HUES48 (cell line): ENCODE results near the gene EDN3.

Experiments used
- H3K27ac ChIP-seq: one replicate; pipeline ENCODE4 v1.7.0; 2013; ENCODE audit warnings: low read depth, low read length, inconsistent platforms
- H3K27me3 ChIP-seq: 2 replicates; pipeline ENCODE4 v1.6.1; 2013; ENCODE audit warnings: mild to moderate bottlenecking, low read length; ENCODE audit not compliant: control insufficient read depth, insufficient read depth
- H3K36me3 ChIP-seq: 2 replicates; pipeline ENCODE4 v1.6.1; 2013; ENCODE audit warnings: low read length; ENCODE audit not compliant: control insufficient read depth, insufficient read depth
- H3K4me1 ChIP-seq: 2 replicates; pipeline ENCODE4 v1.6.1; 2013; ENCODE audit warnings: mild to moderate bottlenecking, low read length; ENCODE audit not compliant: control insufficient read depth, insufficient read depth
- H3K4me3 ChIP-seq: 2 replicates; pipeline ENCODE4 v1.5.1; 2013; ENCODE audit warnings: mild to moderate bottlenecking, low read depth, low read length
- H3K9ac ChIP-seq: 2 replicates; pipeline ENCODE4 v1.6.1; 2013; ENCODE audit warnings: mild to moderate bottlenecking, low read depth, low read length, moderate library complexity
- H3K9me3 ChIP-seq: 2 replicates; pipeline ENCODE4 v1.6.1; 2013; ENCODE audit warnings: low read length; ENCODE audit not compliant: control insufficient read depth, insufficient read depth

The EDN3 gene

GRCh38 chr20:59276938-59277337, 23.5 kb upstream of the EDN3 start:
- H3K36me3 ChIP-seq, result no peaks in the 10 kb centered on the region
- H3K9ac ChIP-seq, result no peak overlapping the region
- no peak overlapping the region for H3K4me3 ChIP-seq
- 0 out of 2 replicates have a peak, but pooled peaks cover 3% of the 10 kb centered on the region for H3K27me3 ChIP-seq
- no peak overlapping the region for H3K27ac ChIP-seq
- H3K4me1 ChIP-seq, result no peaks in the 10 kb centered on the region
- no peaks in the 10 kb centered on the region for H3K9me3 ChIP-seq

GRCh38 chr20:59284470-59284869, 15.9 kb upstream of the EDN3 start:
- Histone ChIP-seq H3K4me3 (no peak overlapping the region), H3K27ac (no peak overlapping the region), H3K9ac (no peak overlapping the region), H3K4me1 (no peaks in the 10 kb centered on the region), H3K27me3 (no peaks in the 10 kb centered on the region), H3K36me3 (no peaks in the 10 kb centered on the region), H3K9me3 (no peaks in the 10 kb centered on the region)

GRCh38 chr20:59289994-59290393, 10.4 kb upstream of the EDN3 start:
- H3K36me3 ChIP-seq, result no peaks in the 10 kb centered on the region
- no peak overlapping the region for H3K27ac ChIP-seq
- H3K4me1 ChIP-seq, result no peaks in the 10 kb centered on the region
- H3K9ac ChIP-seq, result no peak overlapping the region
- H3K4me3 ChIP-seq, result no peak overlapping the region
- H3K9me3 ChIP-seq, result no peaks in the 10 kb centered on the region
- no peaks in the 10 kb centered on the region for H3K27me3 ChIP-seq

GRCh38 chr20:59291740-59292383, 8.5 kb upstream of the EDN3 start:
- H3K9ac ChIP-seq, result no peak overlapping the region
- no peaks in the 10 kb centered on the region for H3K4me1 ChIP-seq
- no peaks in the 10 kb centered on the region for H3K36me3 ChIP-seq
- peaks cover 8% of the 10 kb centered on the region; the same call in 1 of the 2 replicates for H3K27me3 ChIP-seq
- no peak overlapping the region for H3K4me3 ChIP-seq
- H3K27ac ChIP-seq, result no peak overlapping the region
- no peaks in the 10 kb centered on the region for H3K9me3 ChIP-seq

GRCh38 chr20:59295531-59295930, 4.9 kb upstream of the EDN3 start:
- no peaks in the 10 kb centered on the region for H3K4me1 ChIP-seq
- H3K27ac ChIP-seq, result no peak overlapping the region
- H3K9me3 ChIP-seq, result no peaks in the 10 kb centered on the region
- H3K9ac ChIP-seq, result no peak overlapping the region
- no peak overlapping the region for H3K4me3 ChIP-seq
- H3K36me3 ChIP-seq, result no peaks in the 10 kb centered on the region
- peaks cover 39% of the 10 kb centered on the region for H3K27me3 ChIP-seq

GRCh38 chr20:59297686-59298085, 2.7 kb upstream of the EDN3 start:
- H3K9me3 ChIP-seq, result no peaks in the 10 kb centered on the region
- H3K27me3 ChIP-seq, result peaks cover 61% of the 10 kb centered on the region
- H3K27ac ChIP-seq, result no peak overlapping the region
- no peaks in the 10 kb centered on the region for H3K4me1 ChIP-seq
- H3K9ac ChIP-seq, result no peak overlapping the region
- no peak overlapping the region for H3K4me3 ChIP-seq
- H3K36me3 ChIP-seq, result no peaks in the 10 kb centered on the region

GRCh38 chr20:59299945-59300332, 472 bp upstream of the EDN3 start:
- no peaks in the 10 kb centered on the region for H3K36me3 ChIP-seq
- no peak overlapping the region for H3K9ac ChIP-seq
- H3K27ac ChIP-seq, result no peak overlapping the region
- H3K9me3 ChIP-seq, result no peaks in the 10 kb centered on the region
- H3K4me1 ChIP-seq, result no peaks in the 10 kb centered on the region
- peak overlapping the region; percentile 45 for H3K4me3 ChIP-seq
- H3K27me3 ChIP-seq, result peaks cover 79% of the 10 kb centered on the region

GRCh38 chr20:59301343-59302007, 1.1 kb downstream of the EDN3 start:
- no peak overlapping the region; the same call in 1 of the 2 replicates for H3K4me3 ChIP-seq
- no peaks in the 10 kb centered on the region for H3K4me1 ChIP-seq
- no peaks in the 10 kb centered on the region for H3K9me3 ChIP-seq
- H3K9ac ChIP-seq, result no peak overlapping the region
- no peak overlapping the region for H3K27ac ChIP-seq
- H3K27me3 ChIP-seq, result peaks cover 76% of the 10 kb centered on the region
- H3K36me3 ChIP-seq, result no peaks in the 10 kb centered on the region

- H3K27me3 ChIP-seq, result peaks cover 34% of the 10 kb centered on the region
- H3K4me3 ChIP-seq, result no peak overlapping the region
Observed at GRCh38 chr20:59305908-59306655, 5.7 kb downstream of the EDN3 start.

GRCh38 chr20:59307270-59307669, 6.9 kb downstream of the EDN3 start:
- Histone ChIP-seq H3K27ac (no peak overlapping the region), H3K27me3 (peaks cover 23% of the 10 kb centered on the region), H3K9me3 (no peaks in the 10 kb centered on the region), H3K9ac (no peak overlapping the region), H3K4me1 (no peaks in the 10 kb centered on the region), H3K4me3 (no peak overlapping the region), H3K36me3 (no peaks in the 10 kb centered on the region)

More at GRCh38 chr20:59305908-59306655, 5.7 kb downstream of the EDN3 start:
- no peak overlapping the region for H3K9ac ChIP-seq
- no peaks in the 10 kb centered on the region for H3K9me3 ChIP-seq
- no peaks in the 10 kb centered on the region for H3K36me3 ChIP-seq
- H3K27ac ChIP-seq, result no peak overlapping the region
- H3K4me1 ChIP-seq, result no peaks in the 10 kb centered on the region
